Measurements from ENCODE around the gene CABLES2.

CABLES2 gene

DNA sequence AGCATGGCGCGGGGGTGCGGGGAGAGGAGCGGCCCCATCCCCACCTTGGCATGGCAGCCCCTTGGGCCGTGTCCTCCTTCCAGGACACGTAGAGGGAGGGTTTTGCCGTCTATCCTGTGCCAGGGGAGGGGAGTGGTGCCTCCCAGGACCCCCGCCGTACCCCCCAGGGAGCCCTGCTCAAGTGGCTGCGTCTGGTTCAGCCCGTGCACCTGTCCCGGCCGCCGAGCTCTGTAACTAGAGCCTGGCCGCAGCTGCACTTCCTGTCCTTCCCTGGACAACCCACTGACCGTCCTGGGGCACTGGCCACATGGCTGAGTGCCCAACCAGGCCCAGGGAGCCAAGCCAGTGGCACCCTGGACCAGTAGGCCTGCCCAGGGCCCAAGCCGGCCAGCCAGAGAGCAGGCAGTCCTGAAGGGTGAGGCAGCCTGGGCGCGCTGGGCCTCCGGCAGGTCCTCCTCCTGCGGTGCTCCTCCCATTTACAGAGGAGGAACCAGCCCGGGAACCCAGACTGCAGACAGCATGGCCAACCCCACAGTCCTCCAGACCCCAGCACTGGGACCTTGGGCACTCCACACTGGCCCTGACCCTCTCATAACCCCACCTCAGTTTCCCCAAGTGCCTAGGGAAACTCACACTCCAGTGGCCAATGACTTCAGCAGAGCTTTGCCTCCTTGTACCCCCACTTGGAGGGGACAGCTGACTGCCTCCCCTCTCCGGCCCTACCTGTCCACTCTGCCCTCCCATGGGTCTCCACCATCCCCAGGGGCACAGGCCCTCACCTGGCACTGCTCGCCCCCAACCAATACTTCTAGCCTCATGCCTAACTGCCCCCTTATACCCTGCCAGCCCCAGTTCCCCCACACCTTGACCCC lies 48.7 kb downstream of the CABLES2 start:
- no peaks in the 10 kb centered on the region for H3K9me3 ChIP-seq
- DNase-seq (ENCODE audit: low spot score in 2 of 2): no peak
- in situ Hi-C loops (cut with MboI; ENCODE audit: low sequenced_read_pairs): no loop called here
- H3K4me3 ChIP-seq: no peak overlapping the region
- H3K36me3 ChIP-seq (replicated peaks): peaks cover 11% of the 10 kb centered on the region
- H3K4me1 ChIP-seq: no peaks in the 10 kb centered on the region
- H3K27me3 ChIP-seq (ENCODE audit: low read depth): no peaks in the 10 kb centered on the region

DNA sequence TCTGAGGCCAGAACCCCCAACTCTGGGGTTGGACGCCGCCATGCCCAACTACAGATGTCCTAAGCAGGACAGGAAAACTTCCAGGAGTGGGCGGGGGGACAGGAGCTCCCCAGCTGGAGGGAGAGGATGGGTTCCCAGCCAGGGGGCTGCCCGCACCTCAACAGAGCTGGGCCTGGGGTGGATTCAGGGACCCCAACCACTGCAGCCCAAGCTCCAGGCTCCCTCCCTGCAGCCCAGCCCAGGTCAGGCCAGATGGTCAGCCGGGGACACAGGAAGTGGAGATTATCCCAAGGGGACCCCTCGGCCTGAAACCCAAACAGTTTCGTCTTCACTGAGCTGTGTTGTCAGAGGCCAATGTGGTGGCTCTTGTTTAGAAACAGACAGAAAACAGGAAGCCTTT lies 49.4 kb downstream of the CABLES2 start:
- Histone ChIP-seq H3K27me3 (ENCODE audit: low read depth) (no peaks in the 10 kb centered on the region), H3K36me3 (replicated peaks) (peaks cover 11% of the 10 kb centered on the region), H3K4me1 (no peaks in the 10 kb centered on the region), H3K4me3 (no peak overlapping the region), H3K9me3 (no peaks in the 10 kb centered on the region)
- in situ Hi-C loops (cut with MboI; ENCODE audit: low sequenced_read_pairs): no loop called here
- DNase-seq (ENCODE audit: low spot score in 2 of 2): no peak

DNA sequence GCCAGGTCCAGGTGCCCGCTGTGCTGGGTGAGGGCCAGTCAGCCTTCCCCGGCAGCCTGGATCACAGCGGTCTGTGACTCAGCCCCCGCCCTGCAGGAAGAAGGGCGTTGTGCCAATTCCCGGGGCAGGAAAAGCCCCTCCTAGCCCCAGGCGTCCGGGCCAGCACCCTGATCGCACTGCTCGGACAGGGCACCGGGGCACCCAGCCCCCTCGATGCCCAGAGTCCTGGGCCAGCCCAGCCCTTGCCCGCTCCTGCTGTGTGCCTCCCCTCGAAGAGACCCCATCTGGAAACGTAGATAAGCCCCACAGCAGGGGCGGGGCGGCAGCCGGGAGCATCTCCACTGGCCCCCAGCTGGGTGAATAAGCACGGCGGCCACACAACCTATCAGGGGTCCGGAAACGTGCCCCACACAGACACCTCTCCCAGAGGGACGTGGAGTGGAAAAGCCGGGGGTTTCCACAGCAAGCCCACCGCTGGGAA lies 49.9 kb downstream of the CABLES2 start:
- in situ Hi-C loops (cut with MboI; ENCODE audit: low sequenced_read_pairs): no loop called here
- H3K9me3 ChIP-seq: no peaks in the 10 kb centered on the region
- no peaks in the 10 kb centered on the region for H3K4me1 ChIP-seq
- no peaks in the 10 kb centered on the region for H3K27me3 ChIP-seq (ENCODE audit: low read depth)
- H3K36me3 ChIP-seq (replicated peaks): peaks cover 9% of the 10 kb centered on the region
- H3K4me3 ChIP-seq: no peak overlapping the region
- DNase-seq (ENCODE audit: low spot score in 2 of 2): no peak

DNA sequence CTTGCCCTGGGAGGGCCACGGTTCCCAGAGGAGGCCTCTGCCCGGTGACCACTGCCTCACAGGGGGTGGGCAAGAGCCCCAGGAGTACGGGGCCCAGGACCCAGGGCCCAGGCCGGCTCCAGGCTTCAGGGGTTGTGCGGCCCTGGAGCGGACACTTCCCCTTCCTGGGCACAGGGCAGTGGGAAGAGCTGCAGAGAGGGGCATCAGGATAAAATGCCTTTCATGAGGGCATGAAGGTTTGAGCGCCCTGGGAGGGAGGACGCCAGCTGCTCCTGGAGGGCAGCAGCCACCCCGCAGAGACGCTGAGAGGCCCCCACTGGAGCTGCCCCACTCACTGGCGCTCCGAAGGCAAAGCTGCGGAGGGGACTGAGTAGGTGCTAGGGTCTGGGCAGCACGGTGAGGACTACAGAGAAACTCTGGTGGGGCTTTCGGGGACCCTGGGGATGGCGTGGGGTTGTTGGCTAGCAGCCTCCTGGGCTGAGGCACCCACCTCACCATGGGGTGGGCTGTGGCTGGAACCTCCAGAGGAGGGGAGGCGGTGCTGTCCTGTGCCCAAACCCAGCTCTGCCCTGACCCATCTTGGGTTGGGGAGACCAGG lies 50.4 kb downstream of the CABLES2 start:
- no peaks in the 10 kb centered on the region for H3K27me3 ChIP-seq (ENCODE audit: low read depth)
- no peaks in the 10 kb centered on the region for H3K4me1 ChIP-seq
- no peaks in the 10 kb centered on the region for H3K9me3 ChIP-seq
- H3K36me3 ChIP-seq (replicated peaks): peaks cover 5% of the 10 kb centered on the region
- in situ Hi-C loops (cut with MboI; ENCODE audit: low sequenced_read_pairs): no loop called here
- no peak for DNase-seq (ENCODE audit: low spot score in 2 of 2)
- H3K4me3 ChIP-seq: no peak overlapping the region

DNA sequence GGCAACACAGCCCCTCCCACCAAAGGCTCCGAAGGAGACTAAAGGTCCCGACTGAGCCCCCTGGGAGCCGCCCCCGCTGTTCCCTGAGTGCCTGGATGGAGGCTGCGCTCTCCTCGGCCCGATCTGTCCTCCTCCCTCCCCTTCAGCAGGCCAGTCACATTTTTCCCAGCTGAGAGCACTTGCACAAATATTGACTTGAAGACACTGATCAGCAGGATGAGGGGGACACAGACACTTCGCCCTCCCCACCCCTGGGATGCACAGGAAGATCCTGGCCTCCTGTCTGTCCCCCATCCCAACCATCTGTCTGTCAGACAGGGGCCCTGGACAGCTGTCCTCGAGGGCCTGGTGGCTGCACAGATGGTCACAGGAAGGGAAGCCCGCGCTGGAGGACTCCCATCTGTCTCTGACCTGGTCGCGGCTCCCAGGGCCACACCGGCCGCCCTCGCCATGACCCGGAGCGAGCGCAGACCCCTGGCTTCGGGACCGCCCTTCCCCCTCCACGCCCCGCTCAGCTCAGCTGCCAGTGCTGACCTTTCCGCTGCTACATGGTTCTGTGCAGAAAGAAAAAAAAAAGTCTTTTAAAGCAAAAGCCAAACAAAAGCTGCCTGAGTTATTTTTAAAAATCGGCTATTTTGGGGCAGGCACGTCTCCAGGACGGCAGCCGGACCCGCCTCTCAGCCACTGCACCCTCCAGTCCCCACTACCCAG lies 51.1 kb downstream of the CABLES2 start:
- Histone ChIP-seq H3K27me3 (ENCODE audit: low read depth) (no peaks in the 10 kb centered on the region), H3K4me1 (no peaks in the 10 kb centered on the region), H3K4me3 (no peak overlapping the region), H3K9me3 (no peaks in the 10 kb centered on the region), H3K36me3 (replicated peaks) (peaks cover 9% of the 10 kb centered on the region)
- in situ Hi-C loops (cut with MboI; ENCODE audit: low sequenced_read_pairs): no loop called here
- DNase-seq (ENCODE audit: low spot score in 2 of 2): no peak

DNA sequence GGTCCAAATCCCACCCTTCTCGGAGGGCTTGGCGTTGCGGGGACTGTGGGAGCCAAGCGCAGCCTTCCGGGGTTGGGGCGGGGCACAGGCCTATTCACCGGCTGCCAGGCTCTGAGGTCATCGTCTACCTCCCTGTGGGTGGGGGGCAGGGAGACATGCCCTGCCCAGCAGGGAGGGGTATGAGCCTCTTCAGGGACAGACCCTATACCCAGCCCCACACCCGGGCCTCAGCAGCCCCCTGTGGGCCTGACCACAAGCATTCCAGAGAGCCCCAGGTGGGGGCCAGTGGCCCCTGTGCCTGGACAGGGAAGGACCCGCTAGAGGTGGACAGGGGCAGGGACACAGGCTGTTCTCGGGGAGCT lies 51.6 kb downstream of the CABLES2 start:
- Histone ChIP-seq H3K4me1 (no peaks in the 10 kb centered on the region), H3K27me3 (ENCODE audit: low read depth) (no peaks in the 10 kb centered on the region), H3K9me3 (no peaks in the 10 kb centered on the region), H3K36me3 (replicated peaks) (peaks cover 14% of the 10 kb centered on the region), H3K4me3 (no peak overlapping the region)
- DNase-seq (ENCODE audit: low spot score in 2 of 2): no peak
- in situ Hi-C loops (cut with MboI; ENCODE audit: low sequenced_read_pairs): no loop called here

DNA sequence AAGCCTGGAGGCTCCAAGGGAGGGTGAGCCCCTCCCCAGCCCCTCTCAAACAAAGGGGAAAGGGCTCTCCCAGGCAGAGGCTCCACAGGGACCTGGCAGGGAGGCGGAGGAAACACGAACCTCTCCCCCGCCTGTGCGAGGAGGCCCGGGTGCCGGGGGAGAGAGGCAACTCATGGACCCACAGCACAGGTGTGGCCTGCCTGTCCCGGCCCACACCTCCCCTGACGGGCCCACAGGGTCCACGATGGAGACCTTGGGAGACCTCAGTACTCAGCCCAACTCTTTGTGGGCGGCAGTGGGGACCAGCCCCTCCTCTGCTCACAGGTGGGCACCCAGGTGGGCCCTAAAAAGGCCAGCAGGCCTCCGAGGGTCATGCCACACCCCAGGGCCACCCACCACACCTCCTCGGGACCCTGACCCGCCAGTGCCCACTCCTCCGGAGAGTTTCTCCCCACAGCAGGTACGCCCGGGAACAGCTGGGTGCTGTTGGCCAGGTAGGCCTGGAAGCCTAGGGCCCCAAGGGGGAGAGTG lies 52.2 kb downstream of the CABLES2 start:
- in situ Hi-C loops (cut with MboI; ENCODE audit: low sequenced_read_pairs): no loop called here
- peaks cover 17% of the 10 kb centered on the region for H3K36me3 ChIP-seq (replicated peaks)
- no peak for DNase-seq (ENCODE audit: low spot score in 2 of 2)

DNA sequence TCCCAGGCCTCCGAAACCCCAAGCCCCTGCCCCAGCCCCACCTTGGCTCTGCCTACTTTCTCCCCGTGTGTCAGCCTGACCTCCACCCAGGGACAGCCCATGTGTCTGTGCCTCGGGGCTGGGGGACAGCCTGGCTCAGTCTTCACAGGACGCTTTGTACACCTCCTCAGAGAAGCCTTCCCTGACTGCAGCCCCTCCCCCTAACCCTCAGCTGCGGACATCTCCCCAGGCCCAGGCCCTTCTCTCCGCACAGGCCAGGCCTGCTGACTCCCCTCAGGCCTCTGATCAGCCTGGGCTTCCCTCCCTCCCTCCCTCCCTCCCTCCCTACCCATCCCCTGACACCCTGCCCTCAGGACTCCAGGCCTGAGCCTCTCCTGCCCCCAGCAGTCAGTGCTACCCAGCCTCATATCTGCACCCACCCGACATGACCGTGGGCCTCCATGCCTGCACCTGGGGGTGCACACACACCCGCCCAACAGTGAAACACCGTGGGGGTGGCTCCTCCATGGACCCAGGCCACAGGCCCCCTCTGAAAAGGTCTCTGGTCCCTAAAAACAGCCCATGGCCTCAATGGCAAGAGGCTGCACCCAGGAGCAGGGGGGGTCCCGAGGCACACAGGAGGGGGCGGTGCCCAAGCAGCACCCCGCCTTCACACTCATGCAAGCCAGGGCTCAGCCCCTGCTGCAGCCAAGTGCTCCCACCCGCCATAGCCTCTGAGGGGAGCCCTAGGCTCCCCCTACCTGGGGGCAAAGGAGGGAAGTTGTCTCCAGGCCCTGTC lies 52.9 kb downstream of the CABLES2 start:
- Histone ChIP-seq H3K27me3 (ENCODE audit: low read depth) (no peaks in the 10 kb centered on the region), H3K4me3 (no peak overlapping the region), H3K9me3 (no peaks in the 10 kb centered on the region), H3K36me3 (replicated peaks) (peaks cover 17% of the 10 kb centered on the region), H3K4me1 (no peaks in the 10 kb centered on the region)
- no peak for DNase-seq (ENCODE audit: low spot score in 2 of 2)
- in situ Hi-C loops (cut with MboI; ENCODE audit: low sequenced_read_pairs): no loop called here

More for the DNA sequence above, 52.2 kb downstream of the CABLES2 start:
- H3K9me3 ChIP-seq: no peaks in the 10 kb centered on the region
- H3K4me1 ChIP-seq: no peaks in the 10 kb centered on the region
- no peak overlapping the region for H3K4me3 ChIP-seq
- no peaks in the 10 kb centered on the region for H3K27me3 ChIP-seq (ENCODE audit: low read depth)

DNA sequence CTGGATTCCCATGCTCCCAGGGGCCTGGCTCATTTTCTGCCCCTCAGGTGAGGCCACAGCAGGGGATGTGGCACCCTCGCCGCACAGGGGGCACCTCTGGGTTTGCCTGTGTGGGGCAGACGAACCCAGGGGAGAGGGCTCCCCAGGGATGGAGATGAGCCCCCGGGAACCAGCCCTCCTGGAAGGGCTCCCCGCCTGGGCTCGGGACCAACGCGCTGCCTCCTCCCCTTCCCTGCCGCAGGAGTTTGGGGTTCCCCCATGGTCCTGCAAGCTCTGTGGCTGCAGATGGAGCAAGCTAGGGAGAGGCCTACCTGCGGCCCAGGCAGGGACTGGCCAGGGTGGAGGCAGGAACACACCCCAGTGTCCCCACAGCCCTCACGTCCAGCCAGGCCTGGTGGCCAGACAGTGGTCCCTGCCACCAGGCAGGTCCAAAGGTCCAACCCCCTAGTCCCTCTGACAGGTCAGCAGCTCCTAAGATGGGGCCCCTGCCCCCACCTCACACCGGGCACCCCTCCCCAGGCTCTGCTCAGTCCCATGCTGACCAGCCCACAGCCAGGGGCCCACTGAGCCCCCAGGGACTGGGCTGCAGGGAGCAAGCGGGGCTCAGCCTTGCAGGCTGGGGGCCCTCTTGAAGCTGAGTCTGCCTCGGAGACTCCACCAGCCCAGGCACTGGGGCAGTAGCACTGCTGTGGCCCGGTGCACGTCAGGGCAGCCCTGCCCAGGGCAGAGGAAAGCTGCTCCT lies 53.6 kb downstream of the CABLES2 start:
- DNase-seq (ENCODE audit: low spot score in 2 of 2): no peak
- H3K36me3 ChIP-seq (replicated peaks): peaks cover 17% of the 10 kb centered on the region
- in situ Hi-C loops (cut with MboI; ENCODE audit: low sequenced_read_pairs): no loop called here
- no peaks in the 10 kb centered on the region for H3K27me3 ChIP-seq (ENCODE audit: low read depth)
- no peaks in the 10 kb centered on the region for H3K9me3 ChIP-seq
- no peaks in the 10 kb centered on the region for H3K4me1 ChIP-seq
- no peak overlapping the region for H3K4me3 ChIP-seq

DNA sequence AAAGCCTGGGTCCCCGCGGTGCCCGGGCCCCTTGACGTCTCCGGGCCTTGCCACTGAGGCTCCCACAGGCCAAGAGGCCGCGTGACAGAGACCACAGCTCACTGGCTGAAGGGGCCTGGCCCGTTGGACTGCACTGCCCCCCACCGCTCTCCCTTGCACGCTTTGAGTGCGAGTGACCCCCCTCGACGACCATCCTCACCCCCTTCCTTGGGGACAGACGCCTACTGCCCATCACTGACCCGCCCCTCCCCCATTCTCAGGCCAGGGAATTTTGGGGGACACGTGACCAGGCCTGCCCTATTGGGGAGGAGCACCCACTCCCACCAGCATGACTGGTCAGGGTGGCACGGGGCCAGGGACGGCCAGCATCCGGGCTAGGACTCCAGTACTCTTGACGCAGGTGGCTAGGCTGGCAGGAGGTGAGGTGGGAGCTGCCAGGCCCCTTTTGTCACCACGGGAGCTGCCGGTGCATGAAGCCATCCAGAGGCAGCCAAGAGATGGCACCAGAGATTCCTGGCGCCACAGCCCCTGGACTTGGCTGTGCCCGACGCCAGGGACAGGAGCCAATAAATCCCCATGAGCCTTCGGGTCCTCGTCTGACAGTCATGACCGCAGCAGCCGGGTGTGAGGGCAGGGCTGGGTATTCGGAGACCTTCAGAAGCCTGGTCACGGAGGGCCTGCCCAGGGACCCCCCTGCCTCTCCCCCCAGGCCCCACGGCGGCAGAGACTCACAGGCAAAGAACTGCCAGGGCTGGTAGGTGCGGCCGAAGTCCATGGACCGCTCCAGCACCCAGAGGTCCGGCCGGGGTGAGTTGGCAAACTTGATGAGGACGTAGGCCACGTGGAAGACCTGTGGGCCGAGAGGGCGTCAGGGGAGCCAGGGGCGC lies 54.4 kb downstream of the CABLES2 start:
- Histone ChIP-seq H3K4me1 (no peaks in the 10 kb centered on the region), H3K27me3 (ENCODE audit: low read depth) (no peaks in the 10 kb centered on the region), H3K36me3 (replicated peaks) (peaks cover 17% of the 10 kb centered on the region), H3K4me3 (no peak overlapping the region), H3K9me3 (no peaks in the 10 kb centered on the region)
- DNase-seq (ENCODE audit: low spot score in 2 of 2): no peak
- in situ Hi-C loops (cut with MboI; ENCODE audit: low sequenced_read_pairs): no loop called here

DNA sequence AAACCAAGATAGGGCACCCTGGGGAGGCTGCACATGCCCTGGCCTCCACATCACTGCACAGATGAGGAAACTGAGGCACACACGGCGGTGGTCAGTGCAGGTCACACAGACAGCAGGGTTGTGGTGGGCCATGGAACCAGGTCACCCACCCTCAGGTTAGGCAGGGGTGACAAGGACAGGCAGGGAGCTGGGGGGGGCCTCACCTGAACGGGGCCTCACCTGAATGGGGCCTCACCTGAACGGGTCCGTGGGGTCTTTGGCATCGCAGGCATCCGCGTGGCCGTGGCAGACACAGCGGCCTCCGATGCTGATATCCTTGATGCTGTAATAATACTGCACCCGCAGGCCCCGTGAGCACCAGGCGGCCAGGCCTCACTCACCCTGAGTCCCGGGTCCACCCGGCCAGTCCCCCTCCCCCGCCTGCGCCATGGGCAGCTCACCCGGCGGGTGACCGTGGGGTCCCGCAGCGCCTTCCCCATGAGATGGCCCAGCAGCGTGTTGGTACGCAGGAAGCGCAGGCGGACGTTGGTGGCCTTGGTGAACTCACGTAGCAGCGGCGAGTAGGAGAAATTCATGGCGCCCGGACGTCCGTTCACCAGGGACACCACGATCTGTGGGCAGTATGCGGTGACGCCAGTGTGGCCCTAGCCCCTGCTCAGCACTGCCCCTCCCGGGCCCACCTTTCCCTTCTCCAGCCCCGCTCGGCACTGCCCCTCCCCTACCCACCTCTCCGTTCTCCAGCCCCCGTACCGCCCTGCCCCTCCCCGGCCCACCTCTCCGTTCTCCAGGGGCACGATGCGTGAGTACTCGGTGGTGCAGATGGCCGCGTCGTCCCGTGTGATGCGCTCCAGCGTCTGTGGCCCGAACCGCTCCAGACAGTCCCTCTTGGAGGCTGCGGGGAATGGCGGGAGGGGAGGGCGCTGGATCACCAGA lies 55.4 kb downstream of the CABLES2 start:
- in situ Hi-C loops (cut with MboI; ENCODE audit: low sequenced_read_pairs): no loop called here
- no peaks in the 10 kb centered on the region for H3K9me3 ChIP-seq
- DNase-seq (ENCODE audit: low spot score in 2 of 2): no peak
- no peaks in the 10 kb centered on the region for H3K27me3 ChIP-seq (ENCODE audit: low read depth)
- no peaks in the 10 kb centered on the region for H3K4me1 ChIP-seq
- peaks cover 17% of the 10 kb centered on the region for H3K36me3 ChIP-seq (replicated peaks)
- H3K4me3 ChIP-seq: no peak overlapping the region

All from HAP-1 (cell line).